Right lobe of liver (tissue), 4 donors: ENCODE data around the gene KRCC1.

Experiments used
- CTCF ChIP-seq, 4 donors: fragments of 200-600 bp in 3 of 4; fragments of 450-650 bp in 1 of 4; IDR thresholded peaks; one replicate each; pipeline versions ENCODE4 v1.5.1 to v1.8.0; 2016 to 2022; ENCODE audit warnings: antibody characterized with exemption in 4 of 4, mild to moderate bottlenecking in 2 of 4
- POLR2A ChIP-seq: fragments of 450-650 bp; IDR thresholded peaks from one replicate; pipeline ENCODE4 v1.6.1; 2017; ENCODE audit warnings: antibody characterized with exemption, mild to moderate bottlenecking
- donor health status: DM: no; HTN: no; CAD: no.
- donor health status: DM: no; HTN: no; CAD: no.
- donor health status: DM: no; HTN: yes; CAD: no.

- TF ChIP-seq CTCF (IDR thresholded peaks at IDR 0.05) (no peak), POLR2A (no peak)
Measured at GRCh38 chr2:88097891-88098557, 42.4 kb upstream of the KRCC1 start.
